ENCODE data around the gene RAVER1. TPM values are rescaled to one million over a fixed set of nuclear protein-coding genes. Genes with fewer than 3 reads are reported as not detected.

Gene RAVER1
- total and polyA plus RNA-seq, 9 of the 15 experiments (the other 6 are each of a cell fraction or from before 2014, with no cell fraction given) = 0.06 to 113 (median 7.0) TPM

DNA sequence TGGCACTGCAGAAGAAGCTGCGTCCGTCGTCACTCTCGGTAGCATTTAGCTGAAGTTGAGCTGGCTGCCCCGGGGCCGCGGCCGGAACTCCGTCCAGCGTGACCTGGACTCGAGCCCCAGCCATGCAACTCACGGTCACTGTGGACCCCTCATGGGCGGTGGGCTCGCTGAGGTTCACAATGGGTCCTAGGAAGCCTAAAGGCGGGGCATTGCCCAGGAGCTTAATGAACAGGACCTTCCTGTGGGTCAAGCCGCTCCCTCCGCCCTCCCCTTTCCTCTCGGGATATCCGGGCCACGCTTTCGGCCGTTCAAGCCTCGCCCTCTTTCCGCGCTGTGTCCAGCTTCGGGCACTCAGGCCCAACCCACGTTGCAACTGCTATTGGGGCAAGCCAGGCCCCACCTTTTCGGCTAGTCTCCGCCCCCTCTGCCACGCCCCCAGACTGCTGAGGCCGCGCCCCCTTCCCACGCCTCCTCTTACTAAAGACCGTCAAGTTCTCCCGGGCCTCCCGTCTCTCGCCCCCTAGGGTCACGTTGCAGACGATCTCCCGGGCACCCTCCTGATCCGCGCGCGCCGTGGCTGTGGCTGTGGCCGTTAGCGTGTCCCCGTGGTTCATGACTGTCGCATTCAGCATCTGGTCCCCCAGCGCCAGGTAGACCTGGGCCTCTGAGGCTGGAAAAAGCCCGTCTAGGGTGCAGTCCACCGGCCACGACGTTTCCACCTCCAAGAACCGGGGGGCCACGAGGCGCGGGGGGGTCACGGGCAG, 1.4 kb upstream of the RAVER1 start (continued):
- TF ChIP-seq, protein P1, sequence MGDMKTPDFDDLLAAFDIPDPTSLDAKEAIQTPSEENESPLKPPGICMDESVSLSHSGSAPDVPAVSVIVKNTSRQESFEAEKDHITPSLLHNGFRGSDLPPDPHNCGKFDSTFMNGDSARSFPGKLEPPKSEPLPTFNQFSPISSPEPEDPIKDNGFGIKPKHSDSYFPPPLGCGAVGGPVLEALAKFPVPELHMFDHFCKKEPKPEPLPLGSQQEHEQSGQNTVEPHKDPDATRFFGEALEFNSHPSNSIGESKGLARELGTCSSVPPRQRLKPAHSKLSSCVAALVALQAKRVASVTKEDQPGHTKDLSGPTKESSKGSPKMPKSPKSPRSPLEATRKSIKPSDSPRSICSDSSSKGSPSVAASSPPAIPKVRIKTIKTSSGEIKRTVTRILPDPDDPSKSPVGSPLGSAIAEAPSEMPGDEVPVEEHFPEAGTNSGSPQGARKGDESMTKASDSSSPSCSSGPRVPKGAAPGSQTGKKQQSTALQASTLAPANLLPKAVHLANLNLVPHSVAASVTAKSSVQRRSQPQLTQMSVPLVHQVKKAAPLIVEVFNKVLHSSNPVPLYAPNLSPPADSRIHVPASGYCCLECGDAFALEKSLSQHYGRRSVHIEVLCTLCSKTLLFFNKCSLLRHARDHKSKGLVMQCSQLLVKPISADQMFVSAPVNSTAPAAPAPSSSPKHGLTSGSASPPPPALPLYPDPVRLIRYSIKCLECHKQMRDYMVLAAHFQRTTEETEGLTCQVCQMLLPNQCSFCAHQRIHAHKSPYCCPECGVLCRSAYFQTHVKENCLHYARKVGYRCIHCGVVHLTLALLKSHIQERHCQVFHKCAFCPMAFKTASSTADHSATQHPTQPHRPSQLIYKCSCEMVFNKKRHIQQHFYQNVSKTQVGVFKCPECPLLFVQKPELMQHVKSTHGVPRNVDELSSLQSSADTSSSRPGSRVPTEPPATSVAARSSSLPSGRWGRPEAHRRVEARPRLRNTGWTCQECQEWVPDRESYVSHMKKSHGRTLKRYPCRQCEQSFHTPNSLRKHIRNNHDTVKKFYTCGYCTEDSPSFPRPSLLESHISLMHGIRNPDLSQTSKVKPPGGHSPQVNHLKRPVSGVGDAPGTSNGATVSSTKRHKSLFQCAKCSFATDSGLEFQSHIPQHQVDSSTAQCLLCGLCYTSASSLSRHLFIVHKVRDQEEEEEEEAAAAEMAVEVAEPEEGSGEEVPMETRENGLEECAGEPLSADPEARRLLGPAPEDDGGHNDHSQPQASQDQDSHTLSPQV (IDR thresholded peaks at IDR 0.05) = no peak
- TF ChIP-seq FOXJ3 (CRISPR knock-in tag; IDR thresholded peaks at IDR 0.05) (no peak), POLR2B (IDR thresholded peaks at IDR 0.05; ENCODE audit: low read depth, partially characterized antibody) (peak; percentile 57), HOXB6 (CRISPR knock-in tag; IDR thresholded peaks at IDR 0.05; ENCODE audit: borderline replicate concordance) (no peak), ZSCAN29 (IDR thresholded peaks at IDR 0.05) (0 out of 2 replicates have a peak, but pooled peaks have one; percentile 0), ZZZ3 (IDR thresholded peaks at IDR 0.05) (no peak), SRSF7 (optimal IDR thresholded peaks at IDR 0.05; ENCODE audit: low read depth, low read length) (no peak), BACH1 (tag; IDR thresholded peaks at IDR 0.05) (no peak), ZNF184 (CRISPR knock-in tag; IDR thresholded peaks at IDR 0.05) (no peak), HDAC1 (IDR thresholded peaks at IDR 0.05) (peak in 1 of 2 experiments; percentile 76; a peak in 1 of 4 replicates), PML (IDR thresholded peaks at IDR 0.05; ENCODE audit: low read length) (no peak), MIER1 (IDR thresholded peaks at IDR 0.05; ENCODE audit: low read depth) (no peak), PHB (CRISPR knock-in tag; IDR thresholded peaks at IDR 0.05) (no peak), MYBL2 (IDR thresholded peaks at IDR 0.05; ENCODE audit: low read depth) (no peak), MYBL2 (CRISPR knock-in tag; IDR thresholded peaks at IDR 0.05; ENCODE audit: borderline replicate concordance) (no peak), ZNF124 (CRISPR knock-in tag; IDR thresholded peaks at IDR 0.05) (no peak)
- TF ChIP-seq, protein P2, sequence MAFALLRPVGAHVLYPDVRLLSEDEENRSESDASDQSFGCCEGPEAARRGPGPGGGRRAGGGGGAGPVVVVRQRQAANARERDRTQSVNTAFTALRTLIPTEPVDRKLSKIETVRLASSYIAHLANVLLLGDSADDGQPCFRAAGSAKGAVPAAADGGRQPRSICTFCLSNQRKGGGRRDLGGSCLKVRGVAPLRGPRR (CRISPR knock-in tag; IDR thresholded peaks at IDR 0.05) = no peak
- TF ChIP-seq, protein P3, sequence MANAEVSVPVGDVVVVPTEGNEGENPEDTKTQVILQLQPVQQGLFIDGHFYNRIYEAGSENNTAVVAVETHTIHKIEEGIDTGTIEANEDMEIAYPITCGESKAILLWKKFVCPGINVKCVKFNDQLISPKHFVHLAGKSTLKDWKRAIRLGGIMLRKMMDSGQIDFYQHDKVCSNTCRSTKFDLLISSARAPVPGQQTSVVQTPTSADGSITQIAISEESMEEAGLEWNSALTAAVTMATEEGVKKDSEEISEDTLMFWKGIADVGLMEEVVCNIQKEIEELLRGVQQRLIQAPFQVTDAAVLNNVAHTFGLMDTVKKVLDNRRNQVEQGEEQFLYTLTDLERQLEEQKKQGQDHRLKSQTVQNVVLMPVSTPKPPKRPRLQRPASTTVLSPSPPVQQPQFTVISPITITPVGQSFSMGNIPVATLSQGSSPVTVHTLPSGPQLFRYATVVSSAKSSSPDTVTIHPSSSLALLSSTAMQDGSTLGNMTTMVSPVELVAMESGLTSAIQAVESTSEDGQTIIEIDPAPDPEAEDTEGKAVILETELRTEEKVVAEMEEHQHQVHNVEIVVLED (CRISPR knock-in tag; IDR thresholded peaks at IDR 0.05) = no peak
- TF ChIP-seq, protein P4, sequence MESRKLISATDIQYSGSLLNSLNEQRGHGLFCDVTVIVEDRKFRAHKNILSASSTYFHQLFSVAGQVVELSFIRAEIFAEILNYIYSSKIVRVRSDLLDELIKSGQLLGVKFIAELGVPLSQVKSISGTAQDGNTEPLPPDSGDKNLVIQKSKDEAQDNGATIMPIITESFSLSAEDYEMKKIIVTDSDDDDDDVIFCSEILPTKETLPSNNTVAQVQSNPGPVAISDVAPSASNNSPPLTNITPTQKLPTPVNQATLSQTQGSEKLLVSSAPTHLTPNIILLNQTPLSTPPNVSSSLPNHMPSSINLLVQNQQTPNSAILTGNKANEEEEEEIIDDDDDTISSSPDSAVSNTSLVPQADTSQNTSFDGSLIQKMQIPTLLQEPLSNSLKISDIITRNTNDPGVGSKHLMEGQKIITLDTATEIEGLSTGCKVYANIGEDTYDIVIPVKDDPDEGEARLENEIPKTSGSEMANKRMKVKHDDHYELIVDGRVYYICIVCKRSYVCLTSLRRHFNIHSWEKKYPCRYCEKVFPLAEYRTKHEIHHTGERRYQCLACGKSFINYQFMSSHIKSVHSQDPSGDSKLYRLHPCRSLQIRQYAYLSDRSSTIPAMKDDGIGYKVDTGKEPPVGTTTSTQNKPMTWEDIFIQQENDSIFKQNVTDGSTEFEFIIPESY (CRISPR knock-in tag; IDR thresholded peaks at IDR 0.05) = no peak

Data from K562 (cell line).